HG03378 (cell line): Measurements from ENCODE around the gene MED15.

Experiments
- ATAC-seq: cut with Tn5 transposase; IDR thresholded peaks from one replicate; pipeline ENCODE4 v1.9.1; 2021; ENCODE audit warnings: mild to moderate bottlenecking, moderate library complexity; ENCODE audit not compliant: unreplicated experiment

The MED15 gene

DNA sequence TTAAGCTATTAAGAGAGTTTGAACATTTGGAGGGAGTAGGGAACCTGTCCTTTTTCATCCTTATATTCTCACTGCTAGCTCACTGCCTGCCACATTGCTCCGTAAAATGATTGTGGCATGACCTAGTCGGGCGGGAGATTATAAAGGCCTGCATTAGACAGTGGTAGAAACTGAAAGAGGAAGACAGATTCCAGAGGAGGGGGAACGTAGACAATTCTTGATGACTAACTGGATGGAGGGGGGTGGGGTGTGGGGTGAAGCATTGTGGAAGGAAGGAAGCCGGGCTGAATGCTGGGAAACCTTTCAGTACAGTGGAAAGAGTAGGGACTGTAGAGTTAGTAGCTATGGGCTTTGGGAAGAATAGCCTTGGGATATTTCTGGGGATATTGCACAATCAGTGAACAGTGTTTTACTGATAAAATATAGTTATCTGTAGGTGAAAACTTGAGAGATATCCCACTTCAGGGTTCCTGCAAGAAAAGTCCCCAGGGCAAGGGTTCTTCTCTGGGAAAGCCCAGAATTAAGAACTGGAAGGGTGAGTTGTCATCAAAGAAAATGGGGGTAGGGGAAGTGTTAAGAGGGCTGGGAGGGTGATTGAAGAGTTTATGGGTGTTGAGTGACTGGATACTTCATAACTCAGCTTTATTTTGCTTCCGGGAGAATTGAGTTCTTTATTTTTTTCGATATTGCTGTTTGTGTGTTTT lies 2.1 kb downstream of the MED15 start:
- no peak for ATAC-seq

GRCh38 chr22:20510811-20511577 lies 3.6 kb downstream of the MED15 start:
- no peak for ATAC-seq

DNA sequence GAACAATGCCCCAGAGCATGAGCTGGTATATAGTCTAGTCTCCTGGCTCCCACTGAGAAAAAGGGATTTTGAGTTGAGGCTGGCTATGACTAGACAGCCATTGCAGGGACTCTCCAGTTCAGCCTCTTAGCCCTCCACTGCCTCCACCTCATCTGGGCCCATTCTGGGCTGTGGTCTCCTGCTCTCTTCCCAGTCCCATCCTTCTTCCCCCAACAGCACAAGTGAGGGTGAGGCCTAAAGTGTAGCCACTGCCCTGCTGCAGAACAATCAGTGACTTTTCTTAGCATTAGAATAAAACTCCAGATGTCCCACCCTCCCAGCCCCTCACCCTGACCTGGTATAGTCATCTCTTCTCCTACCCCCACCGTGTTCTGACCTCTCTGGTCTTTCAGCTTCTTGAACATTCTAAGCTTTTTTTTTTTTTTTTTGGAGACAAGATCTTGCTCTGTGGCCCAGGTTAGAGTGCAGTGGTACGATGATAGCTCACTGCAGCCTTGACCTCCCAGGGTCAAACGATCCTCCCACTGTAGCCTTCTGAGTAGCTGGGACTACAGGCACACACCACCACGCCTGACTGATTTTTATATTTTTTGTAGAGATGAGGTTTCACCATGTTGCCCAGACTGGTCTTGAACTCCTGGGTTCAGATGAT lies 4.3 kb downstream of the MED15 start:
- no peak for ATAC-seq

DNA sequence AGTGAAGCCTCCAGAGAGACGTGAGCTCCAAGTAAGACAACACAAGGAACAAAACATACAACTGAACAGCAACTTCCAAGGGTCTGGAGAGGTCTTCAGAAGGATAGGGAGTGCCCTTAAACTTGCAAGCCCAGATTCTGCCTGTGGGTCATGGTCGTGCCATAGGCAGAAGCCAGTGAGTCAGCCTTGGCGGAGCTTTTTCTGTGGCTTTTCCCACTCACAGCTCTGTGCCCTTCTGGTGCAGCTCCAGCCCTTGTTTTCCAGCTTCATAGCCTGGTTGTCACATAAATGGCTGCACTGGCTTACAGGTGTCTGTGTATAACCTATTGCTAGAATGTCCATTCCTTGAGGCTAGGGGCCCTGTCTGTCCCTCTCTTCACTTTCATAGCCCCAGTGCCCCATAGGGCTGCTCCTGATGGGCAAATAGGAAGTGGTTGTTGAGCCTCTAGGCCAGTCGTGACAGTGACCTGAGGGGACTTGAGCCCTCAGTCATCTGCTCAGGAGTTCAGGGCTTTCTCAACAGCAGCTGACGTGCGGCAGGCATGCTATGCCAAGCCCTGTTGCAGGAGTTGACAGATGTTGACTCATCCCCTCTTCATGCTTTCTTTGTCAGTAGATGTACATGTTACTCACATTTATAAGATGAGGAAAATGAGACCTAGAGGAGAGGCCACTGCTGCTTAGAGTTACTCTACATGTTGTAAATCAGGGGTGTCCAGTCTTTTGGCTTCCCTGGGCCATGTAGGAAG lies 7.4 kb downstream of the MED15 start:
- no peak for ATAC-seq

- no peak for ATAC-seq
Observed at GRCh38 chr22:20516399-20516798, 9.0 kb downstream of the MED15 start.

DNA sequence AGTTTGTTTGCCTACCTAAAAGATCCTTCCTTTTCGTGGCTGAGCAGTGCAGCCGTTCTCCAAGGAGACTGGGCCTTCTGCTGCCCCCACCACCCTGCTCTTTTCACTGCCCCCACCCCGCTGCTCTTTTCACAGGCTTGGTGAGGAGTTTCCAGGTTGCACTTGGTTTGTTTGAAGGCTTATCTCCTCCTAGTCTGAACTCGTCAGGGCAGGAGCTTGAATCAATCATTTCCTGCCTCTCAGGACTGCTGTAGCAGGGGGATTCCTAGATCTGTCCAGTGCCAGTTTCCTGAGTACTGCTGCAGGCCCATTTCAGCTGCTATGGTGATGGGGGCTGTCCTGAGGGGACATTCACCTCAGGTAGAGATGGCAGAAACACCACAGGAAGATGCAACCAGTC lies 10.0 kb downstream of the MED15 start:
- no peak for ATAC-seq

- ATAC-seq, result no peak
Observed at GRCh38 chr22:20517841-20518592, 10.6 kb downstream of the MED15 start.

GRCh38 chr22:20519558-20519957 lies 12.1 kb downstream of the MED15 start:
- no peak for ATAC-seq

- no peak for ATAC-seq
Observed at GRCh38 chr22:20520093-20520511, 12.7 kb downstream of the MED15 start.

GRCh38 chr22:20522134-20523004 lies 15.0 kb downstream of the MED15 start:
- ATAC-seq, result no peak

DNA sequence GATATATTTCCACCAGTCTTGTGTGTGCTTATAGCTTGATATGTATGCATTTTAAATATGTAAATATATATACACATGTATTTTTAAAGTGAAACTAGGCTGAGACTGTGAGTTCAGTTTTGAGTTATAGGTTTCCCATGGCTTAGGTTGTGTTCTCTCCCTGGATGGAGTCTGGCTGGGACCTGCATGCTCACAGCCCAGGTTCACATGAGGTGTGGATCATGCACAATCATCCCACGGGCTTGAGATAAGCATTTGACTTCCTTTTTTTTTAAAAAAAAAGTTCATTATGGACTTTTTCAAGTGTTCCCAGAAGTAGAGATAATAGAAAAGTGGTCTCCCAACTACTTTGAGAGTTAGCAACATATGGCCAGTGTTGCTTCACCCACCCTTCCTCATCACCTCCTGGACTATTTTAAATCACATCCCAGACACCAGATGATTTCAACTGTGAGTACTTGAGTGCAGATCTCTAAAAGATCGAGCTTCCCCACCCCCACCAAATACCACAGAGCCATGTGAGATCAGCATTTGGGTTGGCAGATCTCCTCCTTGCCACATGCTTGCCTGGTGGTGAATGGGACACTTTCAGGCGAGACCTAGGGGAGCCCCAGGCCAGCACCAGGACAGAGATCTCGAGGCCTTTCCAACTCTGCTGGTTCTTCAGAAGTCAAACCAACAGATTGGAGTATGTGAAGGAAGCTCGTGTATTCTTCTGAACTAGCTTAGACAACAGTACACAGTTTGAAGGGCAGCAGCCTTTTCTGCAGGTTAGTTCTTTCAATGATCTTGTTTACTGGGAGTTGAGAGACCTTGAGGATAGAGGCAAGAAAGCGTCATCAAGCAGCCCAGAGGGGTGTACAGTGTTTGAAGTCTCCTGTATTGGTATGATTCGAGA lies 15.9 kb downstream of the MED15 start:
- ATAC-seq, result no peak

DNA sequence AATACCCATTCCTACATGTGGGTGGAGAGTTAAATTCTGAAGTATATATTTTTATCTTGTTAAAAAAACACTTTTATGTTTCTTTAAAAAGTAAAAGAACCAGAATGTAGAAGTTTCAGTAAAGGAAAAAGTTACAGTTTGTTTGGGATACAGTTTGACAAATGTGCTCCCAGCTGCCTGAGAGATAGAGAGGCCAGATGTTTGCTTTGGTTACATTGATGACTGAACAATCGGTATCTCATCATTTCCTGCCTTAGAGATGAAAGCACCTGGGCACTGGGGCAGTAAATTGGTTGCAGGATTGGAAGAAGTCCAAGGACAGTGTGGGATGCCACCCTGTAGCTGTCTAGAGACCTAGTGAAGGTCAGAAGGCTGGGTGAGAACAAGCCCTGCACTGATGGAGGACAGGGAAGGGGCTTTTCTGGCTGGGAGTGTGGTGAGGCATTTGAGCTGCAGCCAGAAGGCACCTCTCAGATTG lies 16.6 kb downstream of the MED15 start:
- ATAC-seq, result no peak

DNA sequence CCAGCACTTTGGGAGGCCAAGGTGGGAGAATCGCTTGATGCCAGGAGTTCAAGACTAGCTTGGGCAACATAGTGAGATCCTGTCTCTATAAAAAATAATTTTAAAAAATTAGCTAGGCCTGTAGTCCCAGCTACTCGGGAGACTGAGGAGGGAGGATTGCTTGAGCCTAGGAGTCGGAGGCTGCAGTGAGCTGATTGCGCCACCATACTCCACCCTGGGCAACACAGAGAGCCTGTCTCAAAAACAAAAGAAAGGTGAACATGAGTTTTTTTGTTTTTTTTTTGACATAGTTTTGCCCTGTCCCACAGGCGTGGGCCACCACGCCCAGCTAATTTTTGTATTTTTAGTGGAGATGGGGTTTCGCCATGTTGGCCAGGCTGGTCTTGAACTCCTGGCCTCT lies 17.6 kb downstream of the MED15 start:
- ATAC-seq, result no peak

GRCh38 chr22:20526305-20526627 lies 18.9 kb downstream of the MED15 start:
- no peak for ATAC-seq

- ATAC-seq, result no peak
Observed at GRCh38 chr22:20526628-20527355, 19.4 kb downstream of the MED15 start.

GRCh38 chr22:20528405-20528978 lies 21.1 kb downstream of the MED15 start:
- ATAC-seq, result no peak

- ATAC-seq, result no peak
Observed at GRCh38 chr22:20530368-20531153, 23.2 kb downstream of the MED15 start.
